ENCODE results near the gene YIPF4. TPM values are rescaled to one million over a fixed set of nuclear protein-coding genes. Genes with fewer than 3 reads are reported as not detected.
"Not testable (repeated sequence)": the region's sequence is repeated elsewhere in the genome, so short reads cannot be mapped to it uniquely, and the experiment has no call there.

Gene YIPF4
- total and polyA plus RNA-seq, 12 donors: 8.4 to 69.3 (median 27.0) TPM

- no peaks in the 10 kb centered on the region for H3K36me3 ChIP-seq (replicated peaks in 1 of 2)
- TF ChIP-seq POLR2A (IDR thresholded peaks at IDR 0.05): no peak
- TF ChIP-seq CTCF (IDR thresholded peaks at IDR 0.05): no peak
- no peak overlapping the region for H3K4me3 ChIP-seq
- DNase-seq: no peak
- intact Hi-C loops (cut with DNase I): no loop called here
- H3K9me3 ChIP-seq (replicated peaks in 1 of 3): no peaks in the 10 kb centered on the region
- no peaks in the 10 kb centered on the region for H3K27me3 ChIP-seq
- peaks cover 13 to 63% of the 10 kb centered on the region in 2 donors for H3K4me1 ChIP-seq (replicated peaks in 1 of 2)
- WGBS, 4 donors: 59 to 81% (median 71%) methylated on average over 2 of the region's 2 CpGs
- H3K27ac ChIP-seq: no peak overlapping the region
Measured at GRCh38 chr2:32363597-32363996, 85.9 kb downstream of the YIPF4 start.

- 91 to 93% (median 91%) methylated on average over 9 of the region's 9 CpGs for WGBS, 4 donors
- intact Hi-C loops (cut with DNase I): not testable (repeated sequence)
- H3K4me1 ChIP-seq (replicated peaks in 1 of 2): peaks cover 13 to 56% of the 10 kb centered on the region in 2 donors
Measured at GRCh38 chr2:32364290-32364689, 86.6 kb downstream of the YIPF4 start.

GRCh38 chr2:32365679-32366078, 88.0 kb downstream of the YIPF4 start:
- H3K27me3 ChIP-seq; H3K27ac ChIP-seq; DNase-seq; H3K36me3 ChIP-seq (replicated peaks in 1 of 2); H3K4me3 ChIP-seq; H3K9me3 ChIP-seq (replicated peaks in 1 of 3); intact Hi-C loops (cut with DNase I): not testable (repeated sequence)
- H3K4me1 ChIP-seq (replicated peaks in 1 of 2): peaks cover 5 to 42% of the 10 kb centered on the region in 2 donors
- WGBS, 4 donors: 94 to 95% (median 94%) methylated on average over 3 of the region's 3 CpGs

More at GRCh38 chr2:32364290-32364689, 86.6 kb downstream of the YIPF4 start:
- H3K9me3 ChIP-seq (replicated peaks in 1 of 3); DNase-seq; H3K27me3 ChIP-seq; H3K4me3 ChIP-seq; H3K36me3 ChIP-seq (replicated peaks in 1 of 2); H3K27ac ChIP-seq: not testable (repeated sequence)

Other genes with a start within 250 kb of the YIPF4 start
- 100 to 1,000 TPM in 2 of 9 donors, 10 to 100 TPM in 7; 69.5 to 127 (median 92.6) TPM for gene DPY30, start 238.1 kb upstream of the YIPF4 start, total RNA-seq
- gene DPY30, start 238.1 kb upstream of the YIPF4 start, polyA plus RNA-seq: 100 to 1,000 TPM in 2 of 3 donors, 10 to 100 TPM in 1; 84.5 to 177 (median 149) TPM
- 10 to 100 TPM; 12.7 to 26.1 (median 17.9) TPM for gene SPAST, start 214.3 kb upstream of the YIPF4 start, total RNA-seq
- 10 to 100 TPM in 1 of 3 donors, 1 to 10 TPM in 2; 2.8 to 14.5 (median 3.2) TPM for gene SPAST, start 214.3 kb upstream of the YIPF4 start, polyA plus RNA-seq
- gene SLC30A6, start 112.0 kb upstream of the YIPF4 start, total RNA-seq: 10 to 100 TPM; 13.8 to 37.8 (median 23.6) TPM
- 10 to 100 TPM in 1 of 3 donors, 1 to 10 TPM in 2; 3.8 to 27.7 (median 4.0) TPM for gene SLC30A6, start 112.0 kb upstream of the YIPF4 start, polyA plus RNA-seq
- gene NLRC4, start 13.0 kb upstream of the YIPF4 start, total RNA-seq: 1 to 10 TPM in 8 of 9 donors, under 1 TPM in 1; 0.72 to 6.8 (median 3.9) TPM
- 1 to 10 TPM; 1.6 to 3.1 (median 1.8) TPM for gene NLRC4, start 13.0 kb upstream of the YIPF4 start, polyA plus RNA-seq
- 100 to 1,000 TPM in 4 of 9 donors, 10 to 100 TPM in 5; 65.0 to 165 (median 93.1) TPM for gene BIRC6, start 79.1 kb downstream of the YIPF4 start, total RNA-seq
- gene BIRC6, start 79.1 kb downstream of the YIPF4 start, polyA plus RNA-seq: 10 to 100 TPM; 14.2 to 57.3 (median 17.1) TPM

Data from adrenal gland (tissue), 12 donors.